ENCODE results near the gene RTN4RL2. TPM values are rescaled to one million over a fixed set of nuclear protein-coding genes. Genes with fewer than 3 reads are reported as not detected.

RTN4RL2 gene
- total RNA-seq, 1 experiment from 2014 or later = 7.0 TPM

- no peaks in the 10 kb centered on the region for H3K79me2 ChIP-seq (ENCODE audit: insufficient read depth, low read length)
- no peak for DNase-seq
- Mint-ChIP-seq H3K4me3 (no peak overlapping the region), H3K27me3 (ENCODE audit: low read depth) (peaks cover 23% of the 10 kb centered on the region), H3K27ac (no peak overlapping the region), H3K4me1 (peaks cover 28 to 39% of the 10 kb centered on the region in 2 experiments), H3K36me3 (ENCODE audit: insufficient read depth in 1 of 3, low read depth in 3 of 3) (peaks cover 7 to 27% (median 9%) of the 10 kb centered on the region in 3 experiments; a peak in 5 of 7 replicates), H3K9me3 (no peaks in the 10 kb centered on the region)
- H3K23me2 ChIP-seq (ENCODE audit: insufficient read length, low read depth, low read length, poor library complexity, severe bottlenecking) = no peaks in the 10 kb centered on the region
- no peak overlapping the region for H3K23ac ChIP-seq (ENCODE audit: insufficient read length, low read depth, low read length)
- no peak overlapping the region for H4K5ac ChIP-seq (ENCODE audit: insufficient read length, low read depth, low read length)
- no peak overlapping the region for H2BK15ac ChIP-seq (ENCODE audit: low read depth, low read length)
- no peak overlapping the region for H2BK12ac ChIP-seq (ENCODE audit: insufficient read length, low read depth, low read length)
- H3K79me1 ChIP-seq (ENCODE audit: insufficient read depth, low read depth, low read length, poor library complexity, severe bottlenecking) = no peaks in the 10 kb centered on the region
- H2BK20ac ChIP-seq (ENCODE audit: low read depth, low read length, poor library complexity, severe bottlenecking) = no peak overlapping the region
- H3K9me3 ChIP-seq (ENCODE audit: control insufficient read depth, low read depth, low read length) = no peaks in the 10 kb centered on the region
- H3K56ac ChIP-seq (ENCODE audit: insufficient read length, low read depth, low read length) = no peak overlapping the region
- no peaks in the 10 kb centered on the region for H4K20me1 ChIP-seq (ENCODE audit: control insufficient read depth, insufficient read depth, insufficient read length)
- peak overlapping the region; percentile 52; the same call in 1 of the 2 replicates for H3K14ac ChIP-seq (ENCODE audit: insufficient read depth, low read length)
- no CpG with 5 or more reads among the region's 4 CpGs for WGBS (ENCODE audit: extremely low coverage, insufficient read length, low lambda C conversion rate)
- no peak overlapping the region for H3T11ph ChIP-seq (ENCODE audit: low read length)
- no peak for TF ChIP-seq CTCF (conservative IDR thresholded peaks at IDR 0.05)
- H3K9ac ChIP-seq (ENCODE audit: extremely low read depth, insufficient read length, low read length) = no peak overlapping the region
- peaks cover 11% of the 10 kb centered on the region; the same call in 1 of the 2 replicates for H3K4me1 ChIP-seq (ENCODE audit: insufficient read depth, low read length)
- no peak overlapping the region for H3K4ac ChIP-seq (ENCODE audit: low read depth, low read length)
- no peaks in the 10 kb centered on the region; the same call in 1 of the 2 replicates for H3K27me3 ChIP-seq (ENCODE audit: insufficient read depth, low read length)
- no peak overlapping the region for H4K8ac ChIP-seq (replicated peaks; ENCODE audit: insufficient read length, low read depth, low read length)
- no peak overlapping the region for H3K18ac ChIP-seq (ENCODE audit: insufficient read length, low read depth, low read length)
- H2BK120ac ChIP-seq (ENCODE audit: low read depth, low read length, poor library complexity, severe bottlenecking) = no peak overlapping the region
- H2AK5ac ChIP-seq (ENCODE audit: insufficient read length, low read length) = no peak overlapping the region
- no peak overlapping the region for H4K91ac ChIP-seq (ENCODE audit: insufficient read length, low read depth, low read length)
- H2AFZ ChIP-seq (ENCODE audit: low read length) = no peak overlapping the region
- H3K4me2 ChIP-seq (ENCODE audit: insufficient read depth, insufficient read length, low read length) = no peak overlapping the region
- H3K27ac ChIP-seq (ENCODE audit: insufficient read length, low read depth, low read length) = no peak overlapping the region
- no peak overlapping the region for H2BK5ac ChIP-seq (ENCODE audit: insufficient read length, low read length)
These were observed 7.9 kb downstream of the RTN4RL2 start for GRCh38 chr11:57468276-57468675.
